H1 (cell line): ENCODE measurements around the gene IGFBP3. TPM values are rescaled to one million over a fixed set of nuclear protein-coding genes. Genes with fewer than 3 reads are reported as not detected.

Experiments
- CTCF ChIA-PET: fragments of 300-600 bp; sonication (Branson Sonifier 250); formaldehyde crosslinking; loops from one replicate; lab custom pipeline; 2021; ENCODE audit not compliant: partially characterized antibody; lab: Charles Lee
- POLR2A ChIA-PET: fragments of 300-600 bp; sonication (Branson Sonifier 250); formaldehyde crosslinking; loops from one replicate; lab custom pipeline; 2021; ENCODE audit warnings: inconsistent platforms; ENCODE audit not compliant: partially characterized antibody; lab: Charles Lee
- DNase-seq, 2 experiments: peaks; one replicate each; pipeline versions ENCODE4 v3.0.0 to v3.0.0-alpha.2; 2010 to 2022; ENCODE audit warnings: low spot score in 2 of 2, low read depth in 1 of 2, mixed read lengths in 1 of 2
- FAIRE-seq: peaks from 2 replicates; lab custom pipeline; 2011; peaks lifted over from hg19 to GRCh38; lab: Jason Lieb, UNC
- H2AFZ ChIP-seq: 2 replicates; pipeline ENCODE4 v1.8.1; 2012; ENCODE audit warnings: low read length, inconsistent platforms
- H2AK5ac ChIP-seq: 2 replicates; pipeline ENCODE4 v1.6.1; 2013; ENCODE audit warnings: low read depth, low read length
- H2BK120ac ChIP-seq: replicated peaks from 2 replicates; pipeline ENCODE3; 2013; ENCODE audit warnings: low read depth, low read length, inconsistent platforms
- H2BK12ac ChIP-seq: 2 replicates; pipeline ENCODE4 v1.6.1; 2013; ENCODE audit warnings: low read depth, low read length
- H2BK15ac ChIP-seq: 2 replicates; pipeline ENCODE4 v1.6.1; 2013; ENCODE audit warnings: low read length
- H2BK20ac ChIP-seq: 2 replicates; pipeline ENCODE4 v1.6.1; 2013; ENCODE audit warnings: low read length
- H2BK5ac ChIP-seq: 2 replicates; pipeline ENCODE4 v1.6.1; 2013; ENCODE audit warnings: low read depth, low read length
- H3K14ac ChIP-seq: 2 replicates; pipeline ENCODE4 v1.6.1; 2013; ENCODE audit warnings: inconsistent platforms; ENCODE audit not compliant: insufficient read length
- H3K18ac ChIP-seq: 2 replicates; pipeline ENCODE4 v1.6.1; 2013; ENCODE audit warnings: low read length; ENCODE audit errors: extremely low read depth
- H3K23ac ChIP-seq: 2 replicates; pipeline ENCODE4 v1.6.1; 2013; ENCODE audit warnings: inconsistent platforms; ENCODE audit not compliant: insufficient read length
- H3K23me2 ChIP-seq: 2 replicates; pipeline ENCODE4 v1.6.1; 2013; ENCODE audit warnings: low read depth, low read length
- H3K27ac ChIP-seq: 2 replicates; pipeline ENCODE4 v1.6.1; 2011; ENCODE audit warnings: low read depth, low read length, inconsistent platforms
- H3K27me3 ChIP-seq, 4 experiments: replicated peaks in 1 of 4; 1 replicate in 1 of 4; 2 replicates in 3 of 4; pipeline versions ENCODE4 v1.6.1 to v1.8.1; 2011 to 2013; ENCODE audit warnings: low read length in 3 of 4, mild to moderate bottlenecking in 3 of 4, inconsistent platforms in 2 of 4, mixed read lengths in 2 of 4, moderate library complexity in 1 of 4; ENCODE audit not compliant: control insufficient read depth in 3 of 4, insufficient read depth in 3 of 4; ENCODE audit errors: extremely low read depth in 1 of 4
- H3K36me3 ChIP-seq, 4 experiments: 2 replicates each; pipeline versions ENCODE4 v1.6.1 to v1.8.1; 2011 to 2013; ENCODE audit warnings: mild to moderate bottlenecking in 4 of 4, low read length in 3 of 4, moderate library complexity in 2 of 4, control low read depth in 1 of 4, inconsistent platforms in 1 of 4; ENCODE audit not compliant: insufficient read depth in 4 of 4, control insufficient read depth in 2 of 4
- H3K4ac ChIP-seq: replicated peaks from 2 replicates; pipeline ENCODE3; 2013; ENCODE audit warnings: low read length, low read depth, mixed read lengths, inconsistent platforms; ENCODE audit not compliant: insufficient read length
- H3K4me1 ChIP-seq, 4 experiments: replicated peaks in 1 of 4; 1 replicate in 1 of 4; 2 replicates in 3 of 4; pipeline versions ENCODE4 v1.6.1 to v1.8.1; 2011 to 2013; ENCODE audit warnings: low read length in 3 of 4, inconsistent platforms in 2 of 4, mixed read lengths in 1 of 4; ENCODE audit not compliant: insufficient read depth in 4 of 4, control insufficient read depth in 3 of 4
- H3K4me2 ChIP-seq, 2 experiments: 2 replicates each; pipeline versions ENCODE4 v1.6.1 to v1.8.1; 2011 to 2013; ENCODE audit warnings: low read depth in 2 of 2, low read length in 2 of 2, control low read depth in 1 of 2, inconsistent platforms in 1 of 2, mild to moderate bottlenecking in 1 of 2; ENCODE audit not compliant: insufficient read depth in 1 of 2
- H3K4me3 ChIP-seq, 4 experiments: fragments of 200-600, 300-600 bp in 1 of 4; sonication (generic), shearing (Covaris generic), sonication (Bioruptor Twin) in 1 of 4; 2 replicates each; pipeline versions ENCODE4 v1.5.1 to v1.8.1; 2011 to 2016; ENCODE audit warnings: low read length in 4 of 4, low read depth in 3 of 4, control low read depth in 2 of 4, inconsistent platforms in 2 of 4, mild to moderate bottlenecking in 2 of 4, mixed read lengths in 1 of 4, moderate library complexity in 1 of 4; ENCODE audit not compliant: insufficient read depth in 2 of 4; ENCODE audit errors: extremely low read depth in 1 of 4
- H3K56ac ChIP-seq: replicated peaks from 2 replicates; pipeline ENCODE3; 2013; ENCODE audit warnings: low read depth, mild to moderate bottlenecking, mixed read lengths, low read length, inconsistent platforms; ENCODE audit not compliant: insufficient read length
- H3K79me1 ChIP-seq: 2 replicates; pipeline ENCODE4 v1.6.1; 2013; ENCODE audit warnings: low read depth, low read length, control low read depth
- H3K79me2 ChIP-seq, 2 experiments: 2 replicates each; pipeline versions ENCODE4 v1.6.1 to v1.8.1; 2012 to 2013; ENCODE audit warnings: low read length in 2 of 2, mild to moderate bottlenecking in 2 of 2, inconsistent platforms in 1 of 2; ENCODE audit not compliant: insufficient read depth in 2 of 2, control insufficient read depth in 1 of 2
- H3K9ac ChIP-seq, 4 experiments: replicated peaks in 1 of 4; 1 replicate in 1 of 4; 2 replicates in 3 of 4; pipeline versions ENCODE4 v1.6.1 to v1.8.1; 2011 to 2013; ENCODE audit warnings: low read depth in 3 of 4, low read length in 3 of 4, control low read depth in 2 of 4, mild to moderate bottlenecking in 2 of 4, moderate library complexity in 2 of 4, inconsistent platforms in 1 of 4; ENCODE audit errors: extremely low read depth in 1 of 4
- H3K9me3 ChIP-seq, 2 experiments: 2 replicates each; pipeline versions ENCODE4 v1.6.1 to v1.8.1; 2012 to 2013; ENCODE audit warnings: mild to moderate bottlenecking in 2 of 2, moderate library complexity in 2 of 2, control low read depth in 1 of 2, inconsistent platforms in 1 of 2, low read depth in 1 of 2, low read length in 1 of 2, mixed read lengths in 1 of 2; ENCODE audit not compliant: insufficient read depth in 2 of 2
- H4K20me1 ChIP-seq, 2 experiments: replicated peaks in 1 of 2; 2 replicates each; pipeline versions ENCODE3 to v1.8.1; 2011 to 2013; ENCODE audit warnings: inconsistent platforms in 2 of 2, low read length in 2 of 2, mild to moderate bottlenecking in 1 of 2; ENCODE audit not compliant: insufficient read depth in 2 of 2, control insufficient read depth in 1 of 2
- H4K5ac ChIP-seq: 2 replicates; pipeline ENCODE4 v1.6.1; 2013; ENCODE audit warnings: low read length, low read depth, mixed read lengths, inconsistent platforms; ENCODE audit not compliant: insufficient read length
- H4K8ac ChIP-seq: 2 replicates; pipeline ENCODE4 v1.8.0; 2013; ENCODE audit warnings: mild to moderate bottlenecking, moderate library complexity, low read length, inconsistent platforms; ENCODE audit not compliant: insufficient read depth; ENCODE audit errors: extremely low read depth
- H4K91ac ChIP-seq: replicated peaks from 2 replicates; pipeline ENCODE3; 2013; ENCODE audit warnings: low read length, mixed read lengths, inconsistent platforms; ENCODE audit not compliant: insufficient read length
- CBX5 ChIP-seq: fragments of 300-800, 300-1000 bp; sonication (generic); IDR thresholded peaks from 2 replicates; pipeline ENCODE4 v1.7.1; 2016; ENCODE audit warnings: antibody characterized with exemption, low read length, low read depth
- EGR1 ChIP-seq: IDR thresholded peaks from 2 replicates; pipeline ENCODE4 v1.6.1; 2011; ENCODE audit warnings: low read depth, low read length, borderline replicate concordance
- RXRA ChIP-seq: IDR thresholded peaks from 2 replicates; pipeline ENCODE4 v1.6.1; 2011; ENCODE audit warnings: low read depth, mild to moderate bottlenecking, low read length, moderate library complexity; ENCODE audit not compliant: insufficient read depth
- SIX5 ChIP-seq: IDR thresholded peaks from 2 replicates; pipeline ENCODE4 v1.6.1; 2011; ENCODE audit warnings: mild to moderate bottlenecking, low read depth, low read length
- SP2 ChIP-seq: IDR thresholded peaks from 2 replicates; pipeline ENCODE4 v1.6.1; 2012; ENCODE audit warnings: mild to moderate bottlenecking, low read length, inconsistent platforms
- SP4 ChIP-seq: IDR thresholded peaks from 2 replicates; pipeline ENCODE4 v1.6.1; 2012; ENCODE audit warnings: low read length, inconsistent platforms
- TAF1 ChIP-seq: IDR thresholded peaks from 2 replicates; pipeline ENCODE4 v1.6.1; 2011; ENCODE audit warnings: mild to moderate bottlenecking, low read depth, low read length
- TAF7 ChIP-seq: optimal IDR thresholded peaks from 2 replicates; pipeline ENCODE3; 2011; ENCODE audit warnings: low read depth, mild to moderate bottlenecking, inconsistent platforms, low read length, moderate library complexity, borderline replicate concordance
- TEAD4 ChIP-seq: IDR thresholded peaks from 2 replicates; pipeline ENCODE4 v1.6.1; 2012; ENCODE audit warnings: low read depth, low read length, inconsistent platforms, mixed read lengths
- WGBS, 2 experiments: shearing (Covaris generic) in 1 of 2; methylation state at CpG; one replicate each; pipeline versions ENCODE4 v1.1.6 to v1.1.7; 2013 to 2015; ENCODE audit warnings: low lambda C conversion rate in 2 of 2, mixed read lengths in 2 of 2, inconsistent platforms in 1 of 2, low coverage in 1 of 2, missing lambda C conversion rate in 1 of 2; ENCODE audit not compliant: insufficient replicate concordance in 2 of 2, insufficient coverage in 1 of 2, insufficient read length in 1 of 2; ENCODE audit errors: extremely low coverage in 1 of 2, missing lambda C conversion rate in 1 of 2; 5-methylcytosine and 5-hydroxymethylcytosine counted together
- polyA plus RNA-seq, 7 experiments: library from polyadenylated mRNA; depleted of rRNA in 3 of 7; stranded (reverse) in 5 of 7; unstranded in 2 of 7; fragments of >200 nt in 5 of 7; fragments of 200-250 nt in 2 of 7; gene quantifications; 1 replicate in 5 of 7; 2 replicates in 1 of 7; 4 replicates in 1 of 7; pipeline versions ENCODE4 v1.2.1 to v1.2.3, GENCODE V29; 2011 to 2013; ENCODE audit warnings: missing spikeins in 2 of 7, mixed read lengths in 2 of 7
- total RNA-seq: library from RNA; stranded (reverse); fragmentation: NEBNext Ultra II Directional; extraction: Animal tissue kit (Norgen Biotek cat#: 25700); gene quantifications from 2 replicates; pipeline ENCODE4 v1.2.1, GENCODE V29; 2021
- TF ChIP-seq, protein P1 (sequence below): IDR thresholded peaks from 2 replicates; pipeline ENCODE4 v1.6.1; 2012; ENCODE audit warnings: inconsistent platforms
- TF ChIP-seq, protein P2 (sequence below): IDR thresholded peaks from 2 replicates; pipeline ENCODE4 v1.6.1; 2012; ENCODE audit warnings: low read length, inconsistent platforms
- TF ChIP-seq, protein P3 (sequence below): IDR thresholded peaks from 2 replicates; pipeline ENCODE4 v1.6.1; 2011; ENCODE audit warnings: low read length, improper control_type of control experiment

Gene IGFBP3
- total and polyA plus RNA-seq, 2 of the 8 experiments (the other 6 are each of a cell fraction or from before 2014, with no cell fraction given), result 5.5 to 12.1 TPM

DNA sequence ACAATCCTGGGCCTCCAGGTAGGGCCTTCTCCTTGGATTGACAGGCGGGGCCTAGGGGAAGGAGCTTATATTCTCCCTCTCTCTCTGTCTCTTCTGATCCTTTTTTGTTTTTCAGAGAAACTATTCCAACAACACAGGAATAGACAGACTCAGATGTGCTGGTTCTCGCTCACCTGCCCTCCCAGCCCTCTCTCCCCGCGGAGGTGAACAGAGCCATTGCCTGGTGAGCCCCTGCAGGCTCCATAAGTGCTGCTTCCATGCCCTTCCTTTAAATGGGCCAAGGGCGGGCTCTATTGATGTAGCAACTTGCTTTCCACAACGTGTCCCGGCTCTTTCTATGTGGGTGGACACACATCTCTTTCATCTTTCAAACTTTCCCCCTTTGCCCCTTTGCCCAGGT, 47.2 kb upstream of the IGFBP3 start:
- H4K91ac ChIP-seq, result no peak overlapping the region
- no peak overlapping the region for H3K14ac ChIP-seq
- H3K4ac ChIP-seq, result no peak overlapping the region
- H3K56ac ChIP-seq, result no peak overlapping the region
- DNase-seq, result no peak
- no peaks in the 10 kb centered on the region for H4K20me1 ChIP-seq
- H3K18ac ChIP-seq, result no peak overlapping the region
- no peak overlapping the region for H2AFZ ChIP-seq
- no peaks in the 10 kb centered on the region for H3K36me3 ChIP-seq
- no peaks in the 10 kb centered on the region for H3K79me2 ChIP-seq
- no peak overlapping the region for H3K27ac ChIP-seq
- H3K23ac ChIP-seq, result no peak overlapping the region
- H3K4me1 ChIP-seq, result no peaks in the 10 kb centered on the region
- no peak for FAIRE-seq
- no peak overlapping the region for H4K8ac ChIP-seq
- no peaks in the 10 kb centered on the region for H3K23me2 ChIP-seq
- no peaks in the 10 kb centered on the region for H3K9me3 ChIP-seq
- no peak overlapping the region for H2AK5ac ChIP-seq
- H2BK15ac ChIP-seq, result no peak overlapping the region
- no peak overlapping the region for H4K5ac ChIP-seq
- no peak overlapping the region for H2BK5ac ChIP-seq
- no peak overlapping the region for H3K4me2 ChIP-seq
- H2BK12ac ChIP-seq, result no peak overlapping the region
- H3K9ac ChIP-seq, result no peak overlapping the region
- CTCF ChIA-PET, result interaction anchor here (1.1 to 1.7 kb wide), 3 partner anchors 10 to 50 kb away, joined by 3 to 5 read pairs (median 4); no protein-coding TSS in a partner anchor
- no peak overlapping the region for H2BK20ac ChIP-seq
- no peak overlapping the region for H3K4me3 ChIP-seq
- POLR2A ChIA-PET, result no interaction called here
- H2BK120ac ChIP-seq, result no peak overlapping the region
- H3K27me3 ChIP-seq, result no peaks in the 10 kb centered on the region
- H3K79me1 ChIP-seq, result no peaks in the 10 kb centered on the region
- WGBS, 2 experiments, result 76% methylated on average over 7 of the region's 7 CpGs; no CpG with 5 or more reads in 1 of the 2 experiments
- TF ChIP-seq SP2 (no peak), TAF7 (no peak), EGR1 (no peak), SP4 (no peak), TEAD4 (no peak), TAF1 (no peak), SIX5 (no peak), CBX5 (no peak), RXRA (no peak)
- TF ChIP-seq, protein P1, sequence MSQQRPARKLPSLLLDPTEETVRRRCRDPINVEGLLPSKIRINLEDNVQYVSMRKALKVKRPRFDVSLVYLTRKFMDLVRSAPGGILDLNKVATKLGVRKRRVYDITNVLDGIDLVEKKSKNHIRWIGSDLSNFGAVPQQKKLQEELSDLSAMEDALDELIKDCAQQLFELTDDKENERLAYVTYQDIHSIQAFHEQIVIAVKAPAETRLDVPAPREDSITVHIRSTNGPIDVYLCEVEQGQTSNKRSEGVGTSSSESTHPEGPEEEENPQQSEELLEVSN, result no peak
- TF ChIP-seq, protein P2, sequence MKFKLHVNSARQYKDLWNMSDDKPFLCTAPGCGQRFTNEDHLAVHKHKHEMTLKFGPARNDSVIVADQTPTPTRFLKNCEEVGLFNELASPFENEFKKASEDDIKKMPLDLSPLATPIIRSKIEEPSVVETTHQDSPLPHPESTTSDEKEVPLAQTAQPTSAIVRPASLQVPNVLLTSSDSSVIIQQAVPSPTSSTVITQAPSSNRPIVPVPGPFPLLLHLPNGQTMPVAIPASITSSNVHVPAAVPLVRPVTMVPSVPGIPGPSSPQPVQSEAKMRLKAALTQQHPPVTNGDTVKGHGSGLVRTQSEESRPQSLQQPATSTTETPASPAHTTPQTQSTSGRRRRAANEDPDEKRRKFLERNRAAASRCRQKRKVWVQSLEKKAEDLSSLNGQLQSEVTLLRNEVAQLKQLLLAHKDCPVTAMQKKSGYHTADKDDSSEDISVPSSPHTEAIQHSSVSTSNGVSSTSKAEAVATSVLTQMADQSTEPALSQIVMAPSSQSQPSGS, result no peak
- TF ChIP-seq, protein P3, sequence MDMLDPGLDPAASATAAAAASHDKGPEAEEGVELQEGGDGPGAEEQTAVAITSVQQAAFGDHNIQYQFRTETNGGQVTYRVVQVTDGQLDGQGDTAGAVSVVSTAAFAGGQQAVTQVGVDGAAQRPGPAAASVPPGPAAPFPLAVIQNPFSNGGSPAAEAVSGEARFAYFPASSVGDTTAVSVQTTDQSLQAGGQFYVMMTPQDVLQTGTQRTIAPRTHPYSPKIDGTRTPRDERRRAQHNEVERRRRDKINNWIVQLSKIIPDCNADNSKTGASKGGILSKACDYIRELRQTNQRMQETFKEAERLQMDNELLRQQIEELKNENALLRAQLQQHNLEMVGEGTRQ, result no peak
